Right lobe of liver (tissue), 4 donors: ENCODE results near the gene DPM1.

Experiments used
- POLR2A ChIP-seq: fragments of 450-650 bp; IDR thresholded peaks from one replicate; pipeline ENCODE4 v1.6.1; 2017; ENCODE audit warnings: antibody characterized with exemption, mild to moderate bottlenecking
- TF ChIP-seq, protein P1 (sequence below), 4 donors: fragments of 200-600 bp in 3 of 4; fragments of 450-650 bp in 1 of 4; IDR thresholded peaks; one replicate each; pipeline versions ENCODE4 v1.5.1 to v1.8.0; 2016 to 2022; ENCODE audit warnings: antibody characterized with exemption in 4 of 4, mild to moderate bottlenecking in 2 of 4
- donor health status: DM: no; HTN: no; CAD: no.
- donor health status: DM: no; HTN: no; CAD: no.
- donor health status: DM: no; HTN: yes; CAD: no.

DNA sequence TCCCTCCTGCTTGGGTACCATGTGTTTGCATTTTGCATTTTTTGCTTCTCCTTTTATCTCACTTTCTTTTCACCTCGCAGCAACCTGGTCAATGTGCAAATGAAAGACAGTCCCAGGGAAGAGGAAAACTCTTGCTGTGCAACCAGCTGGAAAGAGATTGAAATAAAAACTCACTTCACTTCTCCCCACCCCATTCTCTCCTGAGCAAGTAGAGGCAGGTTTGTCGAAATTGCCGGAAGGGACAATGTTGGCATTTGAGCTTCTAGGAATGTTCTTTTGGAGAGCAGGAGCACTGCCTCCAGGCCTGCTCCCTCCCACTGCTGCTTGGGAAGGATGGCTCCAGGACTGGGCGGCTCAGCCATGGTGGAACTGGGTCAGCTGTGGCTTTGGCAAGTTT is 34.0 kb upstream of the DPM1 start:
- TF ChIP-seq, protein P1, sequence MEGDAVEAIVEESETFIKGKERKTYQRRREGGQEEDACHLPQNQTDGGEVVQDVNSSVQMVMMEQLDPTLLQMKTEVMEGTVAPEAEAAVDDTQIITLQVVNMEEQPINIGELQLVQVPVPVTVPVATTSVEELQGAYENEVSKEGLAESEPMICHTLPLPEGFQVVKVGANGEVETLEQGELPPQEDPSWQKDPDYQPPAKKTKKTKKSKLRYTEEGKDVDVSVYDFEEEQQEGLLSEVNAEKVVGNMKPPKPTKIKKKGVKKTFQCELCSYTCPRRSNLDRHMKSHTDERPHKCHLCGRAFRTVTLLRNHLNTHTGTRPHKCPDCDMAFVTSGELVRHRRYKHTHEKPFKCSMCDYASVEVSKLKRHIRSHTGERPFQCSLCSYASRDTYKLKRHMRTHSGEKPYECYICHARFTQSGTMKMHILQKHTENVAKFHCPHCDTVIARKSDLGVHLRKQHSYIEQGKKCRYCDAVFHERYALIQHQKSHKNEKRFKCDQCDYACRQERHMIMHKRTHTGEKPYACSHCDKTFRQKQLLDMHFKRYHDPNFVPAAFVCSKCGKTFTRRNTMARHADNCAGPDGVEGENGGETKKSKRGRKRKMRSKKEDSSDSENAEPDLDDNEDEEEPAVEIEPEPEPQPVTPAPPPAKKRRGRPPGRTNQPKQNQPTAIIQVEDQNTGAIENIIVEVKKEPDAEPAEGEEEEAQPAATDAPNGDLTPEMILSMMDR (IDR thresholded peaks at IDR 0.05): no peak
- no peak for TF ChIP-seq POLR2A
